OCI-LY3 (cell line): Measurements from ENCODE around the gene ENPP1.

ENCODE experiments used
- CTCF ChIP-seq: fragments of 200-600, 300-600 bp; sonication (generic); IDR thresholded peaks from 2 replicates; pipeline ENCODE4 v1.5.1; 2014; ENCODE audit warnings: antibody characterized with exemption, low read length, low read depth
- EZH2phosphoT487 ChIP-seq: fragments of 200-600 bp; shearing (Covaris generic); IDR thresholded peaks from 2 replicates; pipeline ENCODE4 v1.6.1; 2018; ENCODE audit warnings: antibody characterized with exemption, mixed run types, low read depth

DNA sequence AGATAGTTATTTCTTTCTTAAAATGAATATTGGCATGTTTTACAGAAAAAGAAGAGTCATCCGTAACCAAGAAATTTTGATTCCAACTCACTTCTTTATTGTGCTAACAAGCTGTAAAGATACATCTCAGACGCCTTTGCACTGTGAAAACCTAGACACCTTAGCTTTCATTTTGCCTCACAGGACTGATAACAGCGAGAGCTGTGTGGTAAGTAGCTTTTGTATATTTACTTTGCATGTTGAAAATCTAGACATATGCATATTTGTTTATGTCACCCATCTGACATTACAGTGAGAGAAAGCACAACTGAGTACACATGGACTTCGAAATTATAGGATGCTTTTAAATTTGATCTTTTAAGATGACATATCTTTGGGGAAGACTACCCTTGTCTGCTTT, 78.7 kb downstream of the ENPP1 start:
- no peak for TF ChIP-seq CTCF
- TF ChIP-seq EZH2phosphoT487: no peak
